IPS DF 19.7 (cell line): ENCODE measurements around the gene ZNF397.

Source experiments
- DNase-seq: peaks from one replicate; pipeline ENCODE4 v3.0.0-alpha.2; 2013; ENCODE audit warnings: low read depth, low spot score

The ZNF397 gene

GRCh38 chr18:35245719-35246317, 5.0 kb downstream of the ZNF397 start:
- DNase-seq = no peak

GRCh38 chr18:35246831-35247230, 6.0 kb downstream of the ZNF397 start:
- no peak for DNase-seq

- no peak for DNase-seq
Observed at GRCh38 chr18:35247412-35248249, 6.8 kb downstream of the ZNF397 start.

GRCh38 chr18:35248429-35248828, 7.6 kb downstream of the ZNF397 start:
- DNase-seq = no peak

GRCh38 chr18:35252466-35252865, 11.6 kb downstream of the ZNF397 start:
- DNase-seq = no peak

- no peak for DNase-seq
Observed at GRCh38 chr18:35253655-35254287, 12.9 kb downstream of the ZNF397 start.

- no peak for DNase-seq
Observed at GRCh38 chr18:35256947-35257346, 16.1 kb downstream of the ZNF397 start.

GRCh38 chr18:35264409-35264808, 23.6 kb downstream of the ZNF397 start:
- no peak for DNase-seq

- DNase-seq = no peak
Observed at GRCh38 chr18:35267161-35267651, 26.4 kb downstream of the ZNF397 start.

- no peak for DNase-seq
Observed at GRCh38 chr18:35267809-35268208, 27.0 kb downstream of the ZNF397 start.

GRCh38 chr18:35268821-35269220, 28.0 kb downstream of the ZNF397 start:
- no peak for DNase-seq

- DNase-seq = no peak
Observed at GRCh38 chr18:35271656-35272055, 30.8 kb downstream of the ZNF397 start.

- no peak for DNase-seq
Observed at GRCh38 chr18:35276267-35276666, 35.4 kb downstream of the ZNF397 start.

GRCh38 chr18:35277633-35278032, 36.8 kb downstream of the ZNF397 start:
- no peak for DNase-seq

- DNase-seq = no peak
Observed at GRCh38 chr18:35278085-35278484, 37.3 kb downstream of the ZNF397 start.

- DNase-seq = no peak
Observed at GRCh38 chr18:35278969-35279368, 38.1 kb downstream of the ZNF397 start.

GRCh38 chr18:35282353-35282752, 41.5 kb downstream of the ZNF397 start:
- no peak for DNase-seq

GRCh38 chr18:35283923-35284794, 43.3 kb downstream of the ZNF397 start:
- DNase-seq = peak; percentile 35

- DNase-seq = no peak
Observed at GRCh38 chr18:35284841-35285240, 44.0 kb downstream of the ZNF397 start.

- DNase-seq = no peak
Observed at GRCh38 chr18:35289293-35289692, 48.5 kb downstream of the ZNF397 start.

GRCh38 chr18:35289727-35290093, 48.9 kb downstream of the ZNF397 start:
- DNase-seq = no peak
